GM12878 (cell line): Measurements from ENCODE around the gene CCDC177.

Experiments used
- POLR2AphosphoS5 ChIP-seq: IDR thresholded peaks from 2 replicates; pipeline ENCODE4 v1.6.1; 2011; ENCODE audit warnings: mild to moderate bottlenecking, low read length, inconsistent platforms
- SIN3A ChIP-seq: IDR thresholded peaks from 2 replicates; pipeline ENCODE4 v1.6.1; 2012; ENCODE audit warnings: low read depth, low read length, improper control_type of control experiment
- TF ChIP-seq, protein P1 (sequence below), 3 experiments: IDR thresholded peaks in 2 of 3; conservative IDR thresholded peaks in 1 of 3; 2 replicates each; pipeline ENCODE4 v1.5.1; 2011; ENCODE audit warnings: low read depth in 3 of 3, low read length in 3 of 3, mild to moderate bottlenecking in 3 of 3, control low read depth in 2 of 3, moderate library complexity in 2 of 3, inconsistent platforms in 1 of 3, mixed read lengths in 1 of 3; ENCODE audit not compliant: control insufficient read depth in 2 of 3, insufficient read depth in 1 of 3; ENCODE audit errors: extremely low read depth in 1 of 3

DNA sequence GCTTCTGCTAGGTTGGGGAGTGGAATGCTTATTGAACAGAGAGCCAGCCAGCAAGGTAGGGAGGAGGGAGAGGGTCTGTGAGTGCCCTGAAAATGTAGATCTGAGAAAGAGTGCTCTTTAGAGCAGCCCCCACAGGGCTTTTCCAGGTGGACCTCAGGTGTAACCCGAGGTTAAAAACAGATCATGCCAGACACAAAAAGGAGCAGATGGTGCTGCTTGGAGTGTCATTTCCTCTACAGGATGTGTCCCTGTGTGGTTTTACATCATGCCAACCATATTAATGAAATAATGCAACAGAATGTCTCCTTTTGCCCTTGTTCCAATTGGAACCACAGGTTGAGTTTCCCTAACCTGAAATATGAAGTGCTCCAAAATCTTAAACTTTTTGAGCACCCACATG is 43.1 kb upstream of the CCDC177 start:
- TF ChIP-seq SIN3A = no peak
- TF ChIP-seq, protein P1, sequence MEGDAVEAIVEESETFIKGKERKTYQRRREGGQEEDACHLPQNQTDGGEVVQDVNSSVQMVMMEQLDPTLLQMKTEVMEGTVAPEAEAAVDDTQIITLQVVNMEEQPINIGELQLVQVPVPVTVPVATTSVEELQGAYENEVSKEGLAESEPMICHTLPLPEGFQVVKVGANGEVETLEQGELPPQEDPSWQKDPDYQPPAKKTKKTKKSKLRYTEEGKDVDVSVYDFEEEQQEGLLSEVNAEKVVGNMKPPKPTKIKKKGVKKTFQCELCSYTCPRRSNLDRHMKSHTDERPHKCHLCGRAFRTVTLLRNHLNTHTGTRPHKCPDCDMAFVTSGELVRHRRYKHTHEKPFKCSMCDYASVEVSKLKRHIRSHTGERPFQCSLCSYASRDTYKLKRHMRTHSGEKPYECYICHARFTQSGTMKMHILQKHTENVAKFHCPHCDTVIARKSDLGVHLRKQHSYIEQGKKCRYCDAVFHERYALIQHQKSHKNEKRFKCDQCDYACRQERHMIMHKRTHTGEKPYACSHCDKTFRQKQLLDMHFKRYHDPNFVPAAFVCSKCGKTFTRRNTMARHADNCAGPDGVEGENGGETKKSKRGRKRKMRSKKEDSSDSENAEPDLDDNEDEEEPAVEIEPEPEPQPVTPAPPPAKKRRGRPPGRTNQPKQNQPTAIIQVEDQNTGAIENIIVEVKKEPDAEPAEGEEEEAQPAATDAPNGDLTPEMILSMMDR (IDR thresholded peaks at IDR 0.05 in 2 of 3, conservative IDR thresholded peaks at IDR 0.05 in 1 of 3; ENCODE audit: control insufficient read depth in 2 of 3, extremely low read depth in 1 of 3, insufficient read depth in 1 of 3, low read depth in 3 of 3, low read length in 3 of 3) = no peak
- no peak for TF ChIP-seq POLR2AphosphoS5
